Activated naive CD4-positive, alpha-beta T cell treated with anti-CD3 and anti-CD28 coated beads, Interleukin-2, amount 50 U/mL, for 72 hours (primary cell): ENCODE results near the gene CWC27. TPM values are rescaled to one million over a fixed set of nuclear protein-coding genes. Genes with fewer than 3 reads are reported as not detected.

ENCODE experiments used
- ATAC-seq, 2 donors: fragments of 150-1000 bp; cut with Tn5 transposase; 2 replicates each; pipeline ENCODE4 v1.10.0; 2021; ENCODE audit warnings: mild to moderate bottlenecking in 2 of 2, moderate library complexity in 2 of 2
- DNase-seq, 2 donors: peaks; one replicate each; pipeline ENCODE4 v3.0.0; 2021 to 2022; ENCODE audit warnings: low spot score in 2 of 2
- H3K27ac Mint-ChIP-seq, 2 donors: one replicate each; pipeline ENCODE4 v1.8.0; 2022; ENCODE audit warnings: mild to moderate bottlenecking in 2 of 2, mixed read lengths in 2 of 2
- H3K36me3 Mint-ChIP-seq, 2 donors: one replicate each; pipeline ENCODE4 v1.8.0; 2022; ENCODE audit warnings: mixed read lengths in 2 of 2
- H3K9me3 Mint-ChIP-seq, 2 donors: one replicate each; pipeline ENCODE4 v1.8.0; 2022; ENCODE audit warnings: mixed read lengths in 2 of 2
- total RNA-seq, 2 donors: library from RNA; stranded (reverse); gene quantifications; one replicate each; pipeline ENCODE4 v1.2.3, GENCODE V29; 2022

The CWC27 gene
- total RNA-seq, 2 donors from 2014 or later, result 29.7 to 31.0 TPM

GRCh38 chr5:65047225-65047624, 278.5 kb downstream of the CWC27 start:
- DNase-seq, result no peak
- no peaks in the 10 kb centered on the region for H3K36me3 Mint-ChIP-seq
- ATAC-seq, result no peak
- H3K27ac Mint-ChIP-seq, result no peak overlapping the region
- no peaks in the 10 kb centered on the region for H3K9me3 Mint-ChIP-seq

- Mint-ChIP-seq H3K27ac (no peak overlapping the region), H3K9me3 (no peaks in the 10 kb centered on the region), H3K36me3 (no peaks in the 10 kb centered on the region)
- DNase-seq (no peak), ATAC-seq (no peak)
Observed at GRCh38 chr5:65047948-65048690, 279.4 kb downstream of the CWC27 start.

GRCh38 chr5:65050140-65050539, 281.4 kb downstream of the CWC27 start:
- Mint-ChIP-seq H3K36me3 (no peaks in the 10 kb centered on the region), H3K9me3 (no peaks in the 10 kb centered on the region), H3K27ac (no peak overlapping the region)
- no peak for ATAC-seq
- no peak for DNase-seq

GRCh38 chr5:65050826-65051498, 282.2 kb downstream of the CWC27 start:
- no peaks in the 10 kb centered on the region for H3K9me3 Mint-ChIP-seq
- ATAC-seq, result no peak
- H3K36me3 Mint-ChIP-seq, result no peaks in the 10 kb centered on the region
- DNase-seq, result no peak
- no peak overlapping the region for H3K27ac Mint-ChIP-seq

GRCh38 chr5:65055938-65056337, 287.2 kb downstream of the CWC27 start:
- ATAC-seq, result no peak

GRCh38 chr5:65059681-65060598, 291.2 kb downstream of the CWC27 start:
- ATAC-seq, result peak; percentile 77 to 81
- DNase-seq, result no peak
- Mint-ChIP-seq H3K27ac (peak overlapping the region; percentile 8 to 31), H3K36me3 (no peaks in the 10 kb centered on the region), H3K9me3 (no peaks in the 10 kb centered on the region)

More at GRCh38 chr5:65055938-65056337, 287.2 kb downstream of the CWC27 start:
- H3K9me3 Mint-ChIP-seq, result no peaks in the 10 kb centered on the region
- no peak for DNase-seq
- no peaks in the 10 kb centered on the region for H3K36me3 Mint-ChIP-seq
- H3K27ac Mint-ChIP-seq, result no peak overlapping the region

GRCh38 chr5:65061250-65061973, 292.7 kb downstream of the CWC27 start:
- H3K9me3 Mint-ChIP-seq, result no peaks in the 10 kb centered on the region
- ATAC-seq, result no peak
- no peak overlapping the region for H3K27ac Mint-ChIP-seq
- DNase-seq, result no peak
- H3K36me3 Mint-ChIP-seq, result no peaks in the 10 kb centered on the region

- Mint-ChIP-seq H3K27ac (no peak overlapping the region), H3K9me3 (no peaks in the 10 kb centered on the region), H3K36me3 (no peaks in the 10 kb centered on the region)
- ATAC-seq, result no peak
- no peak for DNase-seq
Observed at GRCh38 chr5:65061974-65062353, 293.2 kb downstream of the CWC27 start.

- DNase-seq (no peak), ATAC-seq (no peak)
Observed at GRCh38 chr5:65062469-65063083, 293.8 kb downstream of the CWC27 start.

GRCh38 chr5:65065001-65065511, 296.3 kb downstream of the CWC27 start:
- Mint-ChIP-seq H3K9me3 (no peaks in the 10 kb centered on the region), H3K27ac (no peak overlapping the region), H3K36me3 (no peaks in the 10 kb centered on the region)
- DNase-seq (no peak), ATAC-seq (no peak)

More at GRCh38 chr5:65062469-65063083, 293.8 kb downstream of the CWC27 start:
- H3K9me3 Mint-ChIP-seq, result no peaks in the 10 kb centered on the region
- no peaks in the 10 kb centered on the region for H3K36me3 Mint-ChIP-seq
- no peak overlapping the region for H3K27ac Mint-ChIP-seq

- no peaks in the 10 kb centered on the region for H3K36me3 Mint-ChIP-seq
- DNase-seq (no peak), ATAC-seq (no peak)
- no peaks in the 10 kb centered on the region for H3K9me3 Mint-ChIP-seq
- peak overlapping the region in 1 of 2 donors; percentile 64 for H3K27ac Mint-ChIP-seq
Observed at GRCh38 chr5:65066387-65067146, 297.8 kb downstream of the CWC27 start.

GRCh38 chr5:65067147-65067506, 298.4 kb downstream of the CWC27 start:
- Mint-ChIP-seq H3K36me3 (no peaks in the 10 kb centered on the region), H3K27ac (no peak overlapping the region), H3K9me3 (no peaks in the 10 kb centered on the region)
- DNase-seq (no peak), ATAC-seq (no peak)
